Measurements from ENCODE around the gene PEAK1.
A peak's percentile ranks its signal among the peaks of the same experiment; 100 is the strongest.
"Not testable (repeated sequence)": the region's sequence is repeated elsewhere in the genome, so short reads cannot be mapped to it uniquely, and the experiment has no call there.

Gene PEAK1

GRCh38 chr15:77180757-77181156 lies 239.1 kb downstream of the PEAK1 start:
- no peak for TF ChIP-seq CTCF (conservative IDR thresholded peaks at IDR 0.05; ENCODE audit: low read depth, low read length)
- H3K27me3 ChIP-seq (ENCODE audit: insufficient read depth, low read depth) = no peaks in the 10 kb centered on the region
- H3K4me1 ChIP-seq (ENCODE audit: low read depth, poor library complexity, severe bottlenecking) = peaks cover 17% of the 10 kb centered on the region
- H2AFZ ChIP-seq (ENCODE audit: low read depth) = no peak overlapping the region
- no peak overlapping the region for H3K9ac ChIP-seq
- no peaks in the 10 kb centered on the region for H4K20me1 ChIP-seq (ENCODE audit: insufficient read depth)
- H3K4me3 ChIP-seq (IDR thresholded peaks at IDR 0.05; ENCODE audit: insufficient read depth, low read depth, low read length) = no peak overlapping the region
- H3K36me3 ChIP-seq (ENCODE audit: insufficient read depth) = no peaks in the 10 kb centered on the region
- H3K79me2 ChIP-seq (ENCODE audit: insufficient read depth, low read depth) = no peaks in the 10 kb centered on the region
- H3K4me2 ChIP-seq = no peak overlapping the region
- H3K27ac ChIP-seq = no peak overlapping the region

- TF ChIP-seq CTCF (conservative IDR thresholded peaks at IDR 0.05; ENCODE audit: low read depth, low read length) = no peak
- Histone ChIP-seq H3K4me2 (peak overlapping the region; percentile 42; the same call in 1 of the 2 replicates), H4K20me1 (ENCODE audit: insufficient read depth) (no peaks in the 10 kb centered on the region), H3K4me3 (IDR thresholded peaks at IDR 0.05; ENCODE audit: insufficient read depth, low read depth, low read length) (no peak overlapping the region), H3K36me3 (ENCODE audit: insufficient read depth) (no peaks in the 10 kb centered on the region), H3K79me2 (ENCODE audit: insufficient read depth, low read depth) (no peaks in the 10 kb centered on the region), H3K27ac (no peak overlapping the region), H3K27me3 (ENCODE audit: insufficient read depth, low read depth) (no peaks in the 10 kb centered on the region), H3K4me1 (ENCODE audit: low read depth, poor library complexity, severe bottlenecking) (peaks cover 17% of the 10 kb centered on the region), H2AFZ (ENCODE audit: low read depth) (no peak overlapping the region), H3K9ac (no peak overlapping the region)
These were observed 239.6 kb downstream of the PEAK1 start for GRCh38 chr15:77180270-77180669.

GRCh38 chr15:77179541-77179998 lies 240.3 kb downstream of the PEAK1 start:
- peak overlapping the region; percentile 42; the same call in 1 of the 2 replicates for H3K4me2 ChIP-seq
- no peaks in the 10 kb centered on the region for H3K79me2 ChIP-seq (ENCODE audit: insufficient read depth, low read depth)
- no peak overlapping the region for H2AFZ ChIP-seq (ENCODE audit: low read depth)
- H3K4me3 ChIP-seq (IDR thresholded peaks at IDR 0.05; ENCODE audit: insufficient read depth, low read depth, low read length) = no peak overlapping the region
- H3K9ac ChIP-seq = no peak overlapping the region
- H3K27me3 ChIP-seq (ENCODE audit: insufficient read depth, low read depth) = no peaks in the 10 kb centered on the region
- no peaks in the 10 kb centered on the region for H3K36me3 ChIP-seq (ENCODE audit: insufficient read depth)
- TF ChIP-seq CTCF (conservative IDR thresholded peaks at IDR 0.05; ENCODE audit: low read depth, low read length) = no peak
- no peaks in the 10 kb centered on the region for H4K20me1 ChIP-seq (ENCODE audit: insufficient read depth)
- H3K27ac ChIP-seq = 0 out of 2 replicates have a peak overlapping the region, but pooled peaks have one; percentile 9
- H3K4me1 ChIP-seq (ENCODE audit: low read depth, poor library complexity, severe bottlenecking) = peaks cover 17% of the 10 kb centered on the region

- no peaks in the 10 kb centered on the region for H3K27me3 ChIP-seq (ENCODE audit: insufficient read depth, low read depth)
- no peak overlapping the region for H3K4me2 ChIP-seq
- H3K4me1 ChIP-seq (ENCODE audit: low read depth, poor library complexity, severe bottlenecking) = peaks cover 17% of the 10 kb centered on the region
- no peaks in the 10 kb centered on the region for H4K20me1 ChIP-seq (ENCODE audit: insufficient read depth)
- H2AFZ ChIP-seq (ENCODE audit: low read depth) = no peak overlapping the region
- H3K27ac ChIP-seq = no peak overlapping the region
- H3K9ac ChIP-seq = no peak overlapping the region
- TF ChIP-seq CTCF (conservative IDR thresholded peaks at IDR 0.05; ENCODE audit: low read depth, low read length) = no peak
- no peaks in the 10 kb centered on the region for H3K36me3 ChIP-seq (ENCODE audit: insufficient read depth)
- H3K4me3 ChIP-seq (IDR thresholded peaks at IDR 0.05; ENCODE audit: insufficient read depth, low read depth, low read length) = no peak overlapping the region
- no peaks in the 10 kb centered on the region for H3K79me2 ChIP-seq (ENCODE audit: insufficient read depth, low read depth)
These were observed 241.5 kb downstream of the PEAK1 start for GRCh38 chr15:77178411-77178810.

GRCh38 chr15:77176148-77176547 lies 243.8 kb downstream of the PEAK1 start:
- not testable (repeated sequence) for H3K9ac ChIP-seq; H3K27me3 ChIP-seq (ENCODE audit: insufficient read depth, low read depth); H3K4me2 ChIP-seq; H3K27ac ChIP-seq; H3K79me2 ChIP-seq (ENCODE audit: insufficient read depth, low read depth); H4K20me1 ChIP-seq (ENCODE audit: insufficient read depth); H2AFZ ChIP-seq (ENCODE audit: low read depth); H3K4me3 ChIP-seq (IDR thresholded peaks at IDR 0.05; ENCODE audit: insufficient read depth, low read depth, low read length); H3K36me3 ChIP-seq (ENCODE audit: insufficient read depth)
- H3K4me1 ChIP-seq (ENCODE audit: low read depth, poor library complexity, severe bottlenecking) = peaks cover 17% of the 10 kb centered on the region

All from KMS-11 (cell line).